ENCODE results near the gene USP47.

GRCh38 chr11:11839718-11840117 lies 2.1 kb upstream of the USP47 start:
- TF ChIP-seq, protein P1, sequence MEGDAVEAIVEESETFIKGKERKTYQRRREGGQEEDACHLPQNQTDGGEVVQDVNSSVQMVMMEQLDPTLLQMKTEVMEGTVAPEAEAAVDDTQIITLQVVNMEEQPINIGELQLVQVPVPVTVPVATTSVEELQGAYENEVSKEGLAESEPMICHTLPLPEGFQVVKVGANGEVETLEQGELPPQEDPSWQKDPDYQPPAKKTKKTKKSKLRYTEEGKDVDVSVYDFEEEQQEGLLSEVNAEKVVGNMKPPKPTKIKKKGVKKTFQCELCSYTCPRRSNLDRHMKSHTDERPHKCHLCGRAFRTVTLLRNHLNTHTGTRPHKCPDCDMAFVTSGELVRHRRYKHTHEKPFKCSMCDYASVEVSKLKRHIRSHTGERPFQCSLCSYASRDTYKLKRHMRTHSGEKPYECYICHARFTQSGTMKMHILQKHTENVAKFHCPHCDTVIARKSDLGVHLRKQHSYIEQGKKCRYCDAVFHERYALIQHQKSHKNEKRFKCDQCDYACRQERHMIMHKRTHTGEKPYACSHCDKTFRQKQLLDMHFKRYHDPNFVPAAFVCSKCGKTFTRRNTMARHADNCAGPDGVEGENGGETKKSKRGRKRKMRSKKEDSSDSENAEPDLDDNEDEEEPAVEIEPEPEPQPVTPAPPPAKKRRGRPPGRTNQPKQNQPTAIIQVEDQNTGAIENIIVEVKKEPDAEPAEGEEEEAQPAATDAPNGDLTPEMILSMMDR (IDR thresholded peaks at IDR 0.05), result no peak
- no peak for TF ChIP-seq ZFX (IDR thresholded peaks at IDR 0.05; ENCODE audit: borderline replicate concordance)

All from 22Rv1 (cell line).